Stimulated activated CD8-positive, alpha-beta memory T cell treated with anti-CD3 and anti-CD28 coated beads, Interleukin-15, amount 100 ng/mL, for 24 hours (primary cell): ENCODE measurements around the gene TFPI.
"Not testable (repeated sequence)": the region's sequence is repeated elsewhere in the genome, so short reads cannot be mapped to it uniquely, and the experiment has no call there.

Experiments used
- DNase-seq: peaks from one replicate; pipeline ENCODE4 v3.0.0-alpha.2; 2020; ENCODE audit warnings: low read depth

The TFPI gene

DNA sequence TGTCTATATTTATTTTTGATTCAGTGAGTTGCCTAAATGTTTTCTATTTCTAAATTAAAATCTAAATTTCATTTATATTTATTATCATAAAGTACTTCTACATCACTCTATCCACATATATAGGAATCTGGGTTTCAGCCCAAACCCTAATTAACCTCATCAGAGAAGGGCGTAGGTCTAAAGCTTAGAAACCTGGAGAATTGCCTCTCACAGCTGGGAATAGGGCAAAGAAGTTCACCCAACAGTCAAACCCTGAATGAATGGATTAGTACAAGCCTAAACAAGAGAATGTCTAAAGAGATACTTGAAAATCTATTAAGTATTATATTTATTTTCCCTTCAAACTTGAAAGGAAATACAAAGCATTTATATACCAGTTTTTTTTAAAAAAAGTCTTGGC, 26.2 kb downstream of the TFPI start:
- DNase-seq = no peak

- no peak for DNase-seq
Observed at GRCh38 chr2:187527262-187527661, 27.0 kb downstream of the TFPI start.

GRCh38 chr2:187526792-187527191, 27.4 kb downstream of the TFPI start:
- DNase-seq = no peak

GRCh38 chr2:187525163-187525900, 28.9 kb downstream of the TFPI start:
- no peak for DNase-seq

DNA sequence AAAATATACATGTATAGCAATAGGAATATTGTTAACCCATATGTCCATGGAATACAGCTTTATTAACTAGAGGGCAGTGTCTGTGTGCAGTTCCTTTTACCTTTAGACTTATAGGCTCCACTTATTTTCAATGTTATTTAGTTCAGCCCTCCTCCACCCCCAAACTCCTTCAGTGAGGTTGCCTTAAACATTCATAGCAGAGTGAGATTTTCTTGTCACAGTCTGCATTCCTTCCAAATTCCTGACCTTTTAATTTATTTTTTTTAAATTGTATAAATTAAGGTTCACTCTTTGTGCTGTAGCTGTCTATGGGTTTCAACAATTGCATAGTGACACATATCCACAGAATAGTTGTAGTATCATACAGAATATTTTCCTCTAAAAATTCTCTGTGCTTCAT, 30.9 kb downstream of the TFPI start:
- no peak for DNase-seq

DNA sequence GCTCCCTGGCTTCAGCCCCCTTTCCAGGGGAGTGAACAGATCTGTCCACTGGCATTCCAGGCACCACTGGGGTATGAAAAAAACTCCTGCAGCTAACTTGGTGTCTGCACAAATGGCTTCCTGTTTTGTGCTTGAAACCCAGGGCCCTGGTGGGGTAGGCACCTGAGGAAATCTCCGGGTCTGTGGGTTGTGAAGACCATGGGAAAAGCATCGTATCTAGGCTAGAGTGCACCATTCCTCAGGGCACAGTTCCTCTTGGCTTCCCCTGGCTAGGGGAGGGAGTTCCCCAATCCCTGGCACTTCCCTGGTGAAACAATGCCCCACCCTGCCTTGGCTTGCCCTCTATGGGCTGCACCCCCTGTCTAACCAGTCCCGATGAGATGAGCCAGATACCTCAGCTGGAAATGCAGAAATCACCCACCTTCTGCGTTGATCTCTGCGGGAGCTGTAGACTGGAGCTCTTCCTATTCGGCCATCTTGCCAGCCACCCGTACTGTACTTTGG, 34.1 kb downstream of the TFPI start:
- DNase-seq = no peak

GRCh38 chr2:187519419-187520120, 34.7 kb downstream of the TFPI start:
- DNase-seq = no peak

DNA sequence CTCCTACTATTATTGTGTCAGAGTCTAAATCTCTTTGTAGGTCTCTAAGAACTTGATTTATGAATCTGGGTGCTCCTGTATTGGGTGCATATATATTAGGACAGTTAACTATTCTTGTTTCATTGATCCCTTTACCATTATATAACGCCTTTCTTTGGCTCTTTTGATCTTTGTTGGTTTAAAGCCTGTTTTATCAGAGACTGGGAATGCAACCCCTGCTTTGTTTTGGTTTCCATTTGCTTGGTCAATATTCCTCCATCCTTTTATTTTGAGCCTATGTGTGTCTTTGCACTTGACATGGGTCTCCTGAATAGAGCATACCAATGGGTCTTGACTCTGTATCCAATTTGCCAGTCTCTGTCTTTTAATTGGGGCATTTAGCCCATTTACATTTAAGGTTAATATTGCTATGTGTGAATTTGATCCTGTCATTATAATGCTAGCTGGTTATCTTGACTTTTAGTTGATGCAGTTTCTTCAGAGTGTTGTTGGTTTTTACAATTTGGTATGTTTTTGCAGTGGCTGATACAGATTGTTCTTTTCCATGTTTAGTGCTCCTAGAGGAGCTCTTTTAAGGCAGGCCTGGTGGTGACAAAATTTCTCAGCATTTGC, 36.4 kb downstream of the TFPI start:
- DNase-seq = not testable (repeated sequence)

DNA sequence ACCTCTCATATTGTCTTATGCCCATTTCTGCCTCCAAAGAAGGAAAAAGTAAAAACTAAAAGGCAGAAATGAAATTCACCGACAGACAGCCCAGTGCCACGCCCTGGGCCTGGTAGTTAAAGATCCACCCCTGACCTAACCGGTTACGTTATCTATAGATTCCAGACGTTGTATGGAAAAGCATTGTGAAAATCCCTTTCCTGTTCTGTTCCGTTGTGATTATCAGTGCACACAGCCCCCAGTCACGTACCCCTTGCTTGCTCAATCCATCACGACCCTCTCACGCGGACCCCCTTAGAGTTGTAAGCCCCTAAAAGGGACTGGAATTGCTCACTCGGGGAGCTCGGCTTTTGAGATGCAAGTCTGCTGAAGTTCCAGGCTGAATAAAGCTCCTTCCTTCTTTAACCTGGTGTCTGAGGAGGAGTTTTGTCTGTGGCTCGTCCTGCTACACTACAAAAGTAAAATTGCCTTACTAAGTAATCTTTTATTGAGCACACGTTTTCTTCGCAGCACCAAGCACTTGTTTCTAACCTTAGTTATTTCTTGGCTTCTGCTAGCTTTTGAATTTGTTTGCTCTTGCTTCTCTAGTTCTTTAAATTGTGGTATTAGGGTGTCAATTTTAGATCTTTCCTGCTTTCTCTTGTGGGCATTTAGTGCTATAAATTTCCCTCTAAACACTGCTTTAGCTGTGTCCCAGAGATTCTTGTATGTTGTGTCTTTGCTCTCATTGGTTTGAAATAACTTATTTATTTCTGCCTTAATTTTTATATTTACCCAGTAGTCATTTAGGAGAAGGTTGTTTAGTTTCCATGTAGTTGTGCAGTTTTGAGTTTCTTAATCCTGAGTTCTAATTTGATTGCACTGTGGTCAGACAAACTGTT, 37.4 kb downstream of the TFPI start:
- not testable (repeated sequence) for DNase-seq

DNA sequence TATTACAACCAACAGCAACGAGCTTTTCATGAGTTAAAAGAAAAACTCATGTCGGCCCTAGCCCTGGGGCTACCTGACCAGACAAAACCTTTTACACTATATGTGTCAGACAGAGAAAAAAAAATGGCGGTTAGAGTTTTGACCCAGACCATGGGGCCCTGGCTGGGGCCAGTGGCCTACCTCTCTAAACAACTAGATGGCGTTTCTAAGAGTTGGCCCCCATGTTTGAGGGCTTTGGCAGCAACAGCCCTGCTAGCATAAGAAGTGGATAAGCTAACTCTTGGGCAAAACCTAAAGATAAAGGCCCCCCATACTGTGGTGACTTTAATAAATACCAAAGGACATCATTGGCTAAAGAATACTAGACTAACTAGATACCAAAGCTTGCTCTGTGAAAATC, 39.3 kb downstream of the TFPI start:
- DNase-seq = no peak

DNA sequence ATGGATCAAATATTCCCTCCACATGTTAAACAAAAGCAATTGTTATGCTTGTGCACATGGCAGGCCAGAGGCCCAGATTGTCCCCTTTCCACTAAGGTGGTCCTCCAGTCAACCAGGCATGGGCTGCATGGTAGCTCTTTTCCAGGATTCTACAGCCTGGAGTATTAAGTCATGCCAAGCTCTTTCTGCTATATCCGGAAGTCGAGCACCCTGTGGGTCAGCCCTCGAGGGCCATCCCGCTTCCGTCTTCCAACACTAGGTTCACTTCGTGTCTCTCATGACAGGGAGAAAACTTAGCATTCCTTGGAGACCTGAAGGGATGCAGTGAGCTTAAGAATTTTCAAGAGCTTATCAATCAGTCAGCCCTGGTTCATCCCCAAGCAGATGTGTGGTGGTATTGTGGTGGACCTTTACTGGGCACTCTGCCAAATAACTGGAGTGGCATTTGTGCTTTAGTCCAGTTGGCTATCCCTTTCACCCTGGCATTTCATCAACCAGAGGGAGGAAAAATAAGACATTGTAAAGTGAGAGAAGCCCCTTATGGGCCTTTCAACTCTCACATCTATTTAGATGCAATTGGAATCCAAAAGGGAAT, 39.9 kb downstream of the TFPI start:
- not testable (repeated sequence) for DNase-seq

GRCh38 chr2:187513460-187514234, 40.6 kb downstream of the TFPI start:
- not testable (repeated sequence) for DNase-seq

DNA sequence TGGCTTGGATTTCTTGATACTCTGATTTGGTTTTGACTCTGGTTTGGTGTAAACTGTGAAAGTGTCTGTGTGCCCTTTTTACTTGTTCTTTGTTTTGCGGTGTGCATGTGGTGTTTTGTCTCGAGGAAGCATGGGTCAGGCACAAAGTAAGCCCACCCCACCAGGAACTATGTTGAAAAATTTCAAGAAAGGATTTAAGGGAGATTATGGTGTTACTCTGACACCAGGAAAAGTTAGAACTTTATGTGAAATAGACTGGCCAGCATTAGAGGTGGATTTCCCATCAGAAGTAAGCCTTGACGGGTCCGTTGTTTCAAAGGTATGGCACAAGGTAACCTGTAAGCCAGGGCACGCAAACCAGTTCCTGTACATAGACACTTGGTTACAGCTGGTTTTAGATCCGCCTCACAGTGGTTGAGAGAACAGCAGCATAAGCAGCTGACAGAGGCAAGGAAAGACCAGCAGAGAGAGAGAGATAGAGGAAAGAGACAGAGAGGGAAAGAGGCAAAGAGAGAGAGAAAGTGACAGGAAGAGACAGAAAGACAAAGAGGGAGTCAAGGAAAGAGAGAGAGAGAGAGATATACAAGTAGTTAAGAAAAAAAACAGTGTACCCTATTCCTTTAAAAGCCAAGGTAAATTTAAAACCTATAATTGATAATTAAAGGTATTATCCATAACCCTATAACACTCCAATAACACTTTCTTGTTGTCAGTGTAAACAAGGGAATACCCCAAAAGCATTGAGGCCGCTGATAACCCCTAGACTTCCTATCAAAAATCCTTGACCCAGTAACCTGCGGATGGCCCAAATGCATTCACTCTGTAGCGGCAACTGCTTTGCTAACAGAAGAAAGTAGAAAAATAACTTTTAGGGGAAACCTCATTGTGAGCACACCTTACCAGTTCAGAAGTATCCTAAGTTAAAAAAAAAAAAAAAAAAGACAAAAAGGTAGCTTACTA, 42.6 kb downstream of the TFPI start:
- DNase-seq = no peak

DNA sequence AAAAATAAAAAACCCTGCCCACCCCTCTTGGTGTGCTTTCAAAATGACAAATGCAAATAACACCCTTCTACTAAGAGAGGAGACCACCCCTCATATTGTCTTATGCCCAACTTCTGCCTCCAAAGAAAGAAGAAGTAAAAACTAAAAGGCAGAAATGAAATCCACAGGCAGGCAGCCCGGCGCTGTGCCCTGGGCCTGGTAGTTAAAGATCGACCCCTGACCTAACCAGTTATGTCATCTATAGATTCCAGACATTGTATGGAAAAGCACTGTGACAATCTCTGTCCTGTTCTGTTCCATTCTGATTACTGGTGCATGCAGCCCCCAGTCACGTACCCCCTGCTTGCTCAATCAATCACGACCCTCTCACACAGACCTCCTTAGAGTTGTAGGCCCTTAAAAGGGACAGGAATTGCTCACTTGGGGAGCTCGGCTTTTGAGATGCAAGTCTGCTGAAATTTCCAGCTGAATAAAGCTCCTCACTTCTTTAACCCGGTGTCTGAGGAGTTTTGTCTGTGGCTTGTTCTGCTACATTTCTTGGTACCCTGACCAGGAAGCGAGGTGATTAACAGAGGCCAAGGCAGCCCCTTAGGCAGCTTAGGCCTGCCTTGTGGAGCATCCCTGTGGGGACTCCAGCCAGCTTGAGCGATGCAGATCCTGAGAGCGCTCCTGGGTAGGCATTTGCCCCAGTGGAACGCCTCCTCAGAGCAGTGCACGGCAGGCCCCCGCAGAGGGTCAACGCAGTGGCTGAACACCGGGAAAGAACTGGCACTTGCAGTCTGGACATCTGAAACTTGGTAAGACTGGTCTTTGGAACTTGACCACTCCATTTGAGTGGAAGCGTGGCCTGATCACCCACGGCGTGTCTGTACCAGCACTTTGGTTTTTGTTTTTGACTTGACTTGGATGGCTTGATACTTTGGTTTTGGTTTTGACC, 43.5 kb downstream of the TFPI start:
- not testable (repeated sequence) for DNase-seq

DNA sequence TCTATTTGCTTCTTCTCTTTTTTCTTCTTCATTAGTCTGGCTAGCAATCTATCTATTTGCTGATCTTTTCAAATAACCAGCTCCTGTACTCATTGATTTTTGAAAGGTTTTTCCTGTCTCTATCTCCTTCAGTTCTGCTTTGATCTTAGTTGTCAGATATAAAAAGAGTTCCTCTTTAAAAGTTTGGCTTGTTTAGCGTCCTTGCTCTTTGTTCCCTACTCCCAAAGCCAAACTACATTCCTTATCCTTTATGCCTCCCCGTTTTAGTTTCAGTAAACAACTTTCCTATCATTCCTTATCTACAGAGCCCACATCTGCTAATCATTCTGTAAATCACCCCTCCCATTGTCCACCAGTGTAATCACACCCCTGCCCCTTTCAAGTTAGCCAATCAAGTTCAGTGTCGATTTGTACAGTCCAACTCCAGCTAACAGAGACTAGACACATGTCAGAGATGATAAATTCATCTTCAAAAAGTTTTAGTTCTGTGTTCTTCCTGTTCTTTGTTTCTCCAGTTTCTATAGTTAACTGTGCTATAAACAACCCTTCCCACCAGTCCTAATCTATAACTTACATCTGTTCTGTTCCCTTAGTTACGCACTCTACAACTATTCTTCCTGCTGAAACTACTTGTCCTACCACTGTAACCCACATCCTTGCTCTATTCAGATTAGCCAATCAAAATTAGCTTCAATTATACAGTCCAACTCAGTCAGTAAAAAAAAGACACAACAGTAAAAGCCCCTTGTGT, 44.4 kb downstream of the TFPI start:
- DNase-seq = no peak

DNA sequence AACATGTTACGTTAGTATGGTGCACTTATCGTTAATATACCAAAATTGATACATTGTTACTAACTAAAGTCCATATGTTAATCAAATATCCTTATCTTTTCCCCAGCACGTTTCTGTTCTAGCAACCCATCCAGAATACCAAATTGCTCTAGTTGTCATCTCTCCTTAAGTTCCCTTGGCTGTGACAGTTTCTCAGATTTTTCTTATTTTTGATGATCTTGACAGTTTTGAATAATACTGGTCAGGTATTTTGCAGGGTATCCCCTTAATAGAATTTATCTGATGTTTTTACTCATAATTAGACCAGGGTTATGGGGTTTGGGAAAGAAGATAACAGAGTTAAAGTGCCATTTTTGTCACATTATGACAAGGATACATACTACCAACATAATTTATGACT, 47.8 kb downstream of the TFPI start:
- no peak for DNase-seq

GRCh38 chr2:187505065-187505672, 49.1 kb downstream of the TFPI start:
- DNase-seq = no peak
